GM19452 (cell line): Measurements from ENCODE around the gene C1orf53.

ENCODE experiments used
- ATAC-seq: cut with Tn5 transposase; IDR thresholded peaks from one replicate; pipeline ENCODE4 v1.9.1; 2021; ENCODE audit not compliant: unreplicated experiment

The C1orf53 gene

GRCh38 chr1:197907846-197908616, 5.6 kb downstream of the C1orf53 start:
- ATAC-seq: no peak

- no peak for ATAC-seq
These were observed 6.3 kb downstream of the C1orf53 start for GRCh38 chr1:197908716-197909220.

DNA sequence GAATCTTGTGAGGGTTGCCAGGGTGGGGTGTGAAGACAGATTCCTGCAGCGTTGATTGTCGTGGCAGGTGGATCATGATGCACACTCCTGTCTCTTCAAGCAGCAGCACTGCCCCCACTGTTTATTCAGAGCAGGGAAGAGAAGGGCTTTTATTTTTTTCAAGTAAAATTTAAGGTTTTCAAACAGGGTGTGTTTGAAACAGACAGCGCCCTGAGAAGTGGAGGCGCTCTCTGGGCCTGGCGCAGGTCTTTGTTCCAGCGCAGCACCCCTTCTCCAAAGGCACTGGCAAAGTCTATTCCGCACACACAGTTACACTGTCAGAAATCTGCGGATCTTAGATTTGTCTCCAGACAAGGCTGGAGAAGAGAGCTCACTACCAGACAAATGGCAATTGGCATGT, 7.0 kb downstream of the C1orf53 start:
- no peak for ATAC-seq

GRCh38 chr1:197910120-197910991, 7.9 kb downstream of the C1orf53 start:
- no peak for ATAC-seq

GRCh38 chr1:197911111-197911856, 8.9 kb downstream of the C1orf53 start:
- ATAC-seq: no peak

DNA sequence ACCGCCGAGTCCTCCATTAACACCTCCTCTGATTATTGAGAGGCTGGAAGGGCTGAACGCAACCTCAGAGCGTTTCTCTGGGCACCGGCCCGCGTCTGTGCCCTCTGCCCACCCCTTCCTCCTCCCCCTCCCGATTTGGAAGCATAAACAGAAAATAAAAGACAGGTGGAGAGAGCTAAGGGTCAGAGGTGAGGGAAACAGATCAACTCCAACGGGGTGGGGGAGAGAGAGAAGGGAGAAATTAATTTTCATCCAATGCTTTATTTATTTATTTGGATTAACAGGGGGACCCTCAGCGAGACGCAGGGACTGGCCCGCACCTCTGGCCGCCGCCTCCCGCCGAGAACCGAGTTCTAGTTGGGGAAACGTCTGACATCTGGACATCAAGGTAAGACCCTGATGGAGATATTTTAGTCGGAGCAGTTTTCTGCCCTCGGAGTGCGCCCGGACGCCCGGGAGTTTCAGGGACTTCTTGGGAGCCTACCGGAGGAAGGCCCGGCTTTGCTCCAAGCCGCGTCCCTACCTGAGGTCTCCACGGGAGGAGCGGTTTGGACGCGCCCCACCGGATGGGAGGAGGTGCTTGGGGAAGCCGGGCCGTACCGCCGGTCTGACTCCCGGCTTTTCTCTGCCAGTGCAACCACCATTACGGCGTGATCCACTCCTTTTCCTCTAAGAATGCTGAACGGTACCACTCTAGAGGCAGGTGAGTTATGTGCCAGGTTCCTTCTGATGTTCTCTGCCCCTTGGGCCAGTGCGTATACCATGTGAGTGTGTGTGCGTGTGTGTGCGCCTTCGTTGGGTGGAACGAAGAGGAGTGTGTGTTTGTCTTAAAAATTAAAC, 9.6 kb downstream of the C1orf53 start:
- ATAC-seq: no peak

DNA sequence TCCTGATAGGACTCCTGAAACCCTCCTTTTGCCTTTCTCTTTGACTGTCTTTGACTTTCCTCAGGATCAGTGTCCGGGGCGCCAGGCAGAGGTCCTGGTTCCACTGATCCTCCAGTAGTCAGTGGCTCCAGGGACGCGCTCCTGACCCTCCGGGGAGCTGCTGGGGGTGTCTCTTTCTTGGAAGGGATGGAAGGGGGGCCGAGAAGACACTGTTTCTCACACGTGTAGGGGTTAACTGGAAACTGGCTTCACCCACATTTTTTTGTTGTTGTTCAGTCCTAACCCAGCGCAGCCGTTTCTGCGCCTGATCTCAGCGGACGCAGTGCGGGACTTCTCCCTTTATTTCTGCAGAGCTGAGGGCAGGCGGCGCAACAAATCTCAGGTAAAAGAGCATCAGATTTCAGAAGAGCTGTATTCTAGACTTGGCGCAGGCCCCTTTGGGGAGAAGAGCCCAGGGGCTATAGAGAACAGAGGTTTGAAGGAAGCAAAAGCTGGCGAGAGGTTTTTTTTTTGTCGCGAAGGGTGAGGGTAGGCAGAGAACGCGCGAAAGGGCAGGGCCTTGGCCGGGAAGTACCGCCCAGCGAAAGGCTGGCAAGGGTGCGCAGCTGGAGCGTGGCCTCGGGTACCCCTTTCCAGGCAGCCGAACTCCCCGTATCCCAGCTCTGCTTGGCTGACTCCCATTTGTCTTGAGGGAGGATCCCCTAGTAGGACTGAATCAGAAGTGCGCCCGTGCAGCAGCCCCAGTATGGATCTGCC, 10.5 kb downstream of the C1orf53 start:
- ATAC-seq: no peak

GRCh38 chr1:197913495-197914276, 11.3 kb downstream of the C1orf53 start:
- no peak for ATAC-seq

GRCh38 chr1:197914510-197914909, 12.1 kb downstream of the C1orf53 start:
- no peak for ATAC-seq

DNA sequence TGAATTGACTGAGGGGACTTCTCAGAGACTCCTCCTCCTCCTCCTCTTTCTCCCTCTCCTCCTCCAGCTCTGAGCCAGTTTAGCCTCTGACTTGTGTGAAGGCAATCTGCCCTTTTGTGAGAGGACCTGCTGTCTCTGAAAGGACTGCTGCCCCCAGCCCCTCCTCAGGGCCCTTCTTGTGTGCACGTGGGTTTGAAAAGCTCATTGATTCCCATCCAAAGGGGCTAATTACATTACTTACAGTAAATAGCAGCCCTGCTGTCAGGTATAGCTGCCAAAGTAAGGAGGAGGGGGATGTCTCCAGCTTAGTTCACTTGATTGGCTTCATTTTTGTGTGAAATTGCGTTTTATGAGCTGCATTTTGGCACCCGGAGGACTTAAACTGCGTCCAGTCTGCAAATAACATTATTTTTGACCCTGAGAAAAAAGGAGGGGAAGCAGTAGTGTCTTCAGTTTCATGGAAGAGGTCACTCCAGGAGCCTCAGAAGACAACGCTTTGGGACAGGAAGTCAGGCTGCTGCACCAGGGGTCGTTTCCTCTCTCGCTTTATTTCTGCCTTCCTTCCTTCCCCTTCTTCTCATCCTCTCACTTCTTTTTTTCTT, 12.9 kb downstream of the C1orf53 start:
- no peak for ATAC-seq

DNA sequence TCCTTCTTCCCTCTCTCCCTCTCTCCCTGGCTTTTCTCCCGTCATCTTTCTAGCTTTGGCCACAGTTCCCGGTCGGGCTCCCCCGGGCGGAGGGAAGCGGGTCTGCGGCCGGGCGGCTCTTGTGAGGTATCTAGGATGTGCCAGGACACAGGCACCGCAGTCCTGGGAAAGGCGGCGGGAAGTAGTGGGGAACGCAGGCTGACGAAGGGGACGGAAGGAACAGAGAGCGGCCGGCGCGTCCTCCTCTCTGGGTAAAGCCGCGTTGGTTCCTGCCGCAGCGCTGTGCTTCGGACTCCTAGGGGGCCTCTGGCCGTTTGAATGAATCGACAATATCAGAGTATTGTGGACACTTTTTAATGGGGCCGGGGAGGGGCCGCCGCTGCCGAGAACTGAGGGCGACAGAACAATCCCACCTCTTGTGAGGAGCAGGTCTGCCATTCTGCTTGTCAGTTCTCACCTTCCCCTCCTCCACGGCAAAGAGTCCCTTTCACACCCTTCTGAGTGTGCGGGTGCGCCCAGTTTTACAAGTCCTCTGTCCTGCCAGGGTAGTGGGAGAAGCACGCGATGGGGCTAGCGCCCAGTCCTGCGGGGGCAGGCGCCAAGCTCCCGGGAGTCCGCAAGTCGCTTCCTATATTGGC, 13.6 kb downstream of the C1orf53 start:
- no peak for ATAC-seq

GRCh38 chr1:197916500-197916983, 14.1 kb downstream of the C1orf53 start:
- ATAC-seq: no peak

DNA sequence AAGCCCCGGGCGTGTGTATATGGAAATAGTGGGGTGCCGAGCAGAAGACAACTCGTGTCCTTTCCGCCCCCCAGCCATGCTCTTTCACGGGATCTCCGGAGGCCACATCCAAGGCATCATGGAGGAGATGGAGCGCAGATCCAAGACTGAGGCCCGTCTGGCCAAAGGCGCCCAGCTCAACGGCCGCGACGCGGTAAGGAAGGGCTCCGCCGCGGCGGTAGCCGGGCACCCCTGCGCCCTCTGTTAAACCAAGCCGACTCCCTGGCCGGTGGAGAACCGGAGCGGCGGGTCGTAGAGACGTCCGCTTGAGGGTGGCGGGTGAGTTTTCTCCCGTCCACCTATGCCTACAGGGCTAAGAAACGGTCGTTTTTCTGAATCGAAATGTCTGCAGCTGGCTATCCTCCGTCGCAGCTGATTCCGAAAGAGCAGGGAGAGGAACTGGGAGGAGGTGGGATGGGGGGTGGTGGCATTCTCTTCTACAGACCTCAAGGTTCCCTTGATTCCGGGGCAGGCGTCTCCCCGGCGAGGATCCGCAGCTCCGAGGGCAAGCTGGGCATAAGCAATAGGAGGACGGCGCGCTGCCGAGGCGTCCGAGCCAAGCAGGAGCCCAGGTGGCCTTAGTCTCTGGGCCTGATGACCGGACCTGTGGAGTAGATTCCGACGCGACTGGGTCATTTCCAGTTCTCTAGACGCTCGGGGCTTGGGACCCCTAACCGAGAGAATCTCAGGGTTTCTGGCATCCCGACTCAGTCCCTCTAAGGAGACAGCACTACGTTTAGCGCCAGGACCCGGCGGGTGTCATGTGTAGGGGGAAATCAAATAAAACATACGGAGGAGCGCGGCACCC, 15.6 kb downstream of the C1orf53 start:
- ATAC-seq: no peak

GRCh38 chr1:197918807-197919345, 16.4 kb downstream of the C1orf53 start:
- ATAC-seq: no peak

GRCh38 chr1:197919346-197920066, 17.1 kb downstream of the C1orf53 start:
- no peak for ATAC-seq

DNA sequence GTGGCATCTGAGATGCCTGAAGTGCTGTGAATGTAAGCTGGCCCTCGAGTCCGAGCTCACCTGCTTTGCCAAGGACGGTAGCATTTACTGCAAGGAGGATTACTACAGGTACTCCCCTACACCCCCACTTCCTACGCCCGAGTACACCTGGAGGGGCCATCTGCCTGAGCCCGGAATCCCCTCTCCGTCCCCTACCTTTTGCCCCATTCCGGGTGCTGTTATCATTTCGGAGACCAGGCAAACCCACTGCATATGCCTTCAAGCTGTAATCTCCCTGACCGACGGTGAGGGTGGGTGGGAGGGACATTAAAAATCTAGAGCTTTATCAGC, 17.6 kb downstream of the C1orf53 start:
- ATAC-seq: no peak
